BLaER1 treated with 17β-estradiol and CSF1 and Interleukin-3, amounts not matched to agents 10 nM and 100 nM (cell line): ENCODE data around the gene CHID1.

Source experiments
- H3K27ac ChIP-seq, 11 experiments: shearing (Covaris generic); formaldehyde crosslinking; 2 replicates each; pipeline ENCODE4 v1.8.1; 2022
- H3K27me3 ChIP-seq, 11 experiments: shearing (Covaris generic); formaldehyde crosslinking; 2 replicates each; pipeline ENCODE4 v1.8.1; 2022
- H3K36me3 ChIP-seq, 11 experiments: shearing (Covaris generic); formaldehyde crosslinking; 2 replicates each; pipeline ENCODE4 v1.8.1; 2022
- H3K4me1 ChIP-seq, 10 experiments: shearing (Covaris generic); formaldehyde crosslinking; 2 replicates each; pipeline ENCODE4 v1.8.1; 2022
- H3K4me2 ChIP-seq, 11 experiments: shearing (Covaris generic); formaldehyde crosslinking; 2 replicates each; pipeline ENCODE4 v1.8.1; 2022
- H3K4me3 ChIP-seq, 10 experiments: shearing (Covaris generic); formaldehyde crosslinking; 2 replicates each; pipeline ENCODE4 v1.8.1; 2022
- H3K9ac ChIP-seq, 11 experiments: shearing (Covaris generic); formaldehyde crosslinking; 2 replicates each; pipeline ENCODE4 v1.8.1; 2022
- H3K9me3 ChIP-seq, 11 experiments: shearing (Covaris generic); formaldehyde crosslinking; replicated peaks in 1 of 11; 2 replicates each; pipeline ENCODE4 v1.8.1; 2022
- H4K20me1 ChIP-seq, 11 experiments: shearing (Covaris generic); formaldehyde crosslinking; 2 replicates each; pipeline ENCODE4 v1.8.1; 2022
- Cebpa-rat ChIP-seq, 11 experiments: shearing (Covaris generic); IDR thresholded peaks; 2 replicates each; pipeline ENCODE4 v1.8.1; 2022

CHID1 gene

GRCh38 chr11:834371-835316 is 76.0 kb downstream of the CHID1 start:
- H3K9me3 ChIP-seq, result no peaks in the 10 kb centered on the region
- peak overlapping the region in 7 of 11 experiments; percentile 2 to 65 (median 41); a peak in 12 of 22 replicates for H3K27ac ChIP-seq
- H3K9ac ChIP-seq, result peak overlapping the region; percentile 2 to 90 (median 81); a peak in 20 of 22 replicates
- TF ChIP-seq Cebpa-rat (IDR thresholded peaks at IDR 0.05), result no peak
- H3K27me3 ChIP-seq, result peaks cover 29 to 51% (median 37%) of the 10 kb centered on the region in 11 experiments
- peaks cover 50 to 71% (median 55%) of the 10 kb centered on the region in 10 experiments for H3K4me1 ChIP-seq
- H3K36me3 ChIP-seq, result peaks cover 32 to 37% (median 36%) of the 10 kb centered on the region in 11 experiments
- peaks cover 48 to 93% (median 88%) of the 10 kb centered on the region in 11 experiments for H4K20me1 ChIP-seq
- H3K4me2 ChIP-seq, result peak overlapping the region; percentile 90 to 99 (median 98)
- H3K4me3 ChIP-seq, result peak overlapping the region in 9 of 10 experiments; percentile 7 to 86 (median 71); a peak in 14 of 20 replicates

GRCh38 chr11:833849-834311 is 76.7 kb downstream of the CHID1 start:
- Histone ChIP-seq H3K9me3 (no peaks in the 10 kb centered on the region), H3K9ac (peak overlapping the region; percentile 74 to 92 (median 84); a peak in 21 of 22 replicates), H3K36me3 (peaks cover 24 to 29% (median 28%) of the 10 kb centered on the region in 11 experiments), H3K4me3 (peak overlapping the region; percentile 71 to 86 (median 74)), H4K20me1 (peaks cover 42 to 93% (median 88%) of the 10 kb centered on the region in 11 experiments), H3K4me2 (peak overlapping the region; percentile 90 to 99 (median 98)), H3K27me3 (peaks cover 37 to 59% (median 45%) of the 10 kb centered on the region in 11 experiments), H3K27ac (peak overlapping the region in 7 of 11 experiments; percentile 70 to 81 (median 79); a peak in 12 of 22 replicates), H3K4me1 (peaks cover 57 to 78% (median 62%) of the 10 kb centered on the region in 10 experiments)
- TF ChIP-seq Cebpa-rat (IDR thresholded peaks at IDR 0.05), result no peak

DNA sequence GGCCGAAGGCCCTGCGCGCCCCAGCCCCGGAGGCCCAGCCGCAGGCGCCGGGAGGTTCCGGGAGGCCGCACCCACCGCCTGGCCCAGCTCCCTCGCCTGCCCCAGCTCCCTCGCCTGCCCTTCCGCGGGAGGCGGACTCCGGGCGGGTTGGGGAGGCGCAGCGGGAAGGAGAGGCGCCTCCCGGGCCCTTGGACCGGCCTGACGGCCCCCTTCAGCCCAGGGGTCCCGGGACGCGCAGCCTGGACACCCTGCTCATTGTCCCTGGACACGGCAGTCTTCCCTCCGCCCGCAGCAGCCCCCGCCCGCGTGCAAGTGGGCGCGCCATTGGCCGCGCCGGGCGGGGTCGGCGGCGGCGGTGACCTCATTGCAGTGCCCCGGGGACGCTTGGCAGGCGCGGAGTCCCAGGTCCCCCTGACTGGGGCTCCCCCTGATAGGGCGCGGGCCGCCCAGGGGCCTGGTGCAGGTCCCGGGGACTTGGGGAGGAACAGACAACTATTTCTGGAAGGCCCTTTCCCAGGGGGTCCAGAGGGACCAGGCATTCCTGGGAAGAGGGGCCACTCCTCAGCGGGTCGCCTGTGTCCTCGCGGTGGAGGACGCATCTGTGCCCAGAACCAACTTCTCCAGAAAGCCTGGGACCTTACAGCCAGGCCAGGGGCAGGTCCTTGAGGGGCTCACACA is 77.4 kb downstream of the CHID1 start:
- peaks cover 64 to 81% (median 69%) of the 10 kb centered on the region in 10 experiments for H3K4me1 ChIP-seq
- H4K20me1 ChIP-seq, result peaks cover 37 to 93% (median 88%) of the 10 kb centered on the region in 11 experiments
- H3K4me3 ChIP-seq, result peak overlapping the region; percentile 71 to 86 (median 74)
- no peaks in the 10 kb centered on the region for H3K9me3 ChIP-seq
- H3K27me3 ChIP-seq, result peaks cover 43 to 65% (median 51%) of the 10 kb centered on the region in 11 experiments
- TF ChIP-seq Cebpa-rat (IDR thresholded peaks at IDR 0.05), result no peak
- peaks cover 18 to 23% (median 22%) of the 10 kb centered on the region in 11 experiments for H3K36me3 ChIP-seq
- peak overlapping the region; percentile 90 to 99 (median 98) for H3K4me2 ChIP-seq
- H3K27ac ChIP-seq, result peak overlapping the region; percentile 43 to 83 (median 77)
- H3K9ac ChIP-seq, result peak overlapping the region; percentile 74 to 92 (median 84)

GRCh38 chr11:832529-833113 is 78.0 kb downstream of the CHID1 start, which contains the start of gene CD151:
TSS of gene CD151 (plus strand) at chr11:832952. CDS start at chr11:836070, 3,118 bp downstream.
- no peak for TF ChIP-seq Cebpa-rat (IDR thresholded peaks at IDR 0.05)
- peak within 1 kb of the TSS; percentile 74 to 92 (median 84) for H3K9ac ChIP-seq
- H3K27me3 ChIP-seq, result peaks cover 50 to 71% (median 58%) of the 10 kb centered on the region in 11 experiments
- peak within 1 kb of the TSS; percentile 71 to 86 (median 74) for H3K4me3 ChIP-seq
- H3K4me1 ChIP-seq, result peaks cover 70 to 83% (median 73%) of the 10 kb centered on the region in 10 experiments
- H3K9me3 ChIP-seq, result no peaks in the 10 kb centered on the region
- H4K20me1 ChIP-seq, result peaks cover 31 to 93% (median 88%) of the 10 kb centered on the region in 11 experiments
- H3K27ac ChIP-seq, result peak within 1 kb of the TSS; percentile 43 to 83 (median 77)
- H3K4me2 ChIP-seq, result peak within 1 kb of the TSS; percentile 93 to 100 (median 100)
- peaks cover 14 to 17% (median 15%) of the 10 kb centered on the region in 11 experiments for H3K36me3 ChIP-seq

GRCh38 chr11:831961-832528 is 78.6 kb downstream of the CHID1 start:
- H3K27ac ChIP-seq, result peak overlapping the region in 4 of 11 experiments; percentile 10 to 48 (median 31); a peak in 3 of 22 replicates
- peaks cover 9 to 11% (median 10%) of the 10 kb centered on the region in 11 experiments; a peak in 20 of 22 replicates for H3K36me3 ChIP-seq
- peaks cover 74 to 83% (median 77%) of the 10 kb centered on the region in 10 experiments for H3K4me1 ChIP-seq
- peak overlapping the region; percentile 79 to 100 (median 100) for H3K4me2 ChIP-seq
- no peaks in the 10 kb centered on the region for H3K9me3 ChIP-seq
- peaks cover 26 to 93% (median 88%) of the 10 kb centered on the region in 11 experiments for H4K20me1 ChIP-seq
- peaks cover 55 to 77% (median 63%) of the 10 kb centered on the region in 11 experiments for H3K27me3 ChIP-seq
- peak overlapping the region; percentile 48 to 86 (median 74) for H3K4me3 ChIP-seq
- H3K9ac ChIP-seq, result peak overlapping the region; percentile 27 to 75 (median 64); a peak in 17 of 22 replicates
- TF ChIP-seq Cebpa-rat (IDR thresholded peaks at IDR 0.05), result no peak

DNA sequence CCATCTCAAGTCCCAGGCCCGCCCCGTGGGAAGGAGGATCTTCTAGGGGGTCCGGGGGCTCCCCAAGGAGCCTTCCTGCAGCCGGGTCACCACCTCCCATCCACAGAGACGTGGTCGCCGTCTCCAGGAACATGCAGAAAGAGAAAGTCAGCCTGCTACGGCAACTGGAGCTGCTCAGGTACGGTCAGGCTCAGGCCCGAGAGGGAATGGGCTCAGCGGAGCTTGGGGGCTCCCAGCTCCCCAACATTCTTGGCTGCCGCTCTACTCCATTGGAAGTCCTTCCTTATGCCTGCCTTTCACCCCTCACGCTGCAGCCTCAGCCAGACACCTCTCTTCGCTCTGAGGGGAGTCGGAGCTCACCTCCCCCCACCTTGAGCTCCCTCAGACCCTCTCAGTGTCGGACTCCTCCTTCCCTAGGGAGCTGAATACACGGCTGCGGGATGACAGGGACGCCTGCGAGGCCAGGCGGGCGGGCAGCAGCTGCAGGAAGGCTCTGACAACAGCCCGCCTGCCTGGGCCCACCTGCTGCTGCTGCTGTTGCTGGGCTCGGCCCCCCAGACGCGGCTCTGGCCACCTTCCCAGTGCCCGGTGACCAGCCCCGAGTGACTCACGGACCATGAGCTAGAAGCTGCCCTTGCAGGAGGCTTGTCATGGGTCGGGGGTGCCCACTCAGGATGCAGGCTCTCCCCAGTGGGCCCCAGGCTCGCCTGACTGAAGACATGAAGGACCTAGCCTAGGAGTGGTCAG is 79.3 kb downstream of the CHID1 start:
- H3K27ac ChIP-seq, result no peak overlapping the region
- peak overlapping the region; percentile 79 to 100 (median 100) for H3K4me2 ChIP-seq
- H3K4me3 ChIP-seq, result peak overlapping the region; percentile 3 to 86 (median 52); a peak in 14 of 20 replicates

More for the DNA sequence above, 79.3 kb downstream of the CHID1 start:
- H4K20me1 ChIP-seq, result peaks cover 18 to 93% (median 82%) of the 10 kb centered on the region in 11 experiments
- H3K27me3 ChIP-seq, result peaks cover 63 to 85% (median 71%) of the 10 kb centered on the region in 11 experiments
- no peaks in the 10 kb centered on the region for H3K9me3 ChIP-seq
- peak overlapping the region in 5 of 11 experiments; percentile 3 to 73 (median 38); a peak in 4 of 22 replicates for H3K9ac ChIP-seq
- TF ChIP-seq Cebpa-rat (IDR thresholded peaks at IDR 0.05), result no peak
- peaks cover 78 to 85% (median 84%) of the 10 kb centered on the region in 10 experiments for H3K4me1 ChIP-seq
- peaks cover 1 to 3% (median 2%) of the 10 kb centered on the region in 11 experiments; a peak in 18 of 22 replicates for H3K36me3 ChIP-seq
